Uterus (tissue), 4 donors: ENCODE measurements around the gene CSPG4. TPM values are rescaled to one million over a fixed set of nuclear protein-coding genes. Genes with fewer than 3 reads are reported as not detected.
"Not testable (repeated sequence)": the region's sequence is repeated elsewhere in the genome, so short reads cannot be mapped to it uniquely, and the experiment has no call there.

Experiments
- DNase-seq, 2 donors: peaks; one replicate each; pipeline ENCODE4 v3.0.0-alpha.2; 2019 to 2020
- H3K27ac ChIP-seq, 2 donors: fragments of 200-600 bp; sonication (generic); 1 replicate in 1 of 2; 2 replicates in 1 of 2; pipeline ENCODE4 v1.5.1; 2016 to 2018
- H3K27me3 ChIP-seq, 2 donors: fragments of 200-600 bp; sonication (generic); one replicate each; pipeline ENCODE4 v1.5.1; 2018 to 2019; ENCODE audit warnings: control low read depth in 1 of 2
- H3K36me3 ChIP-seq, 2 donors: fragments of 200-600 bp; sonication (generic); one replicate each; pipeline ENCODE4 v1.5.1; 2019; ENCODE audit warnings: control low read depth in 1 of 2
- H3K4me1 ChIP-seq, 2 donors: fragments of 200-600 bp; sonication (generic); one replicate each; pipeline ENCODE4 v1.5.1; 2018 to 2019; ENCODE audit warnings: control low read depth in 1 of 2
- H3K4me3 ChIP-seq, 2 donors: fragments of 200-600 bp; sonication (generic); 1 replicate in 1 of 2; 2 replicates in 1 of 2; pipeline ENCODE4 v1.5.1; 2018 to 2019; ENCODE audit warnings: mild to moderate bottlenecking in 1 of 2
- H3K9me3 ChIP-seq, 2 donors: fragments of 200-600 bp; sonication (generic); one replicate each; pipeline ENCODE4 v1.5.1; 2019; ENCODE audit warnings: control low read depth in 1 of 2
- CTCF ChIP-seq, 4 experiments: fragments of 200-600 bp in 2 of 4; fragments of 450-650 bp in 2 of 4; sonication (generic) in 2 of 4; IDR thresholded peaks; one replicate each; pipeline ENCODE4 v1.5.1; 2016 to 2019; ENCODE audit warnings: antibody characterized with exemption in 4 of 4, mild to moderate bottlenecking in 2 of 4, moderate library complexity in 1 of 4
- POLR2A ChIP-seq, 2 donors: fragments of 450-650 bp; IDR thresholded peaks; one replicate each; pipeline ENCODE4 v1.6.1; 2016; ENCODE audit warnings: antibody characterized with exemption in 2 of 2, mild to moderate bottlenecking in 1 of 2, moderate library complexity in 1 of 2
- intact Hi-C: fragments of 100-400 bp; cut with DNase I; formaldehyde crosslinking; loops from one replicate; pipeline ENCODE4 v1.15.1; 2023; ENCODE audit warnings: low total_unique reads
- total RNA-seq, 4 donors: library from RNA; depleted of rRNA in 3 of 4; stranded (reverse); fragments of >200 nt in 3 of 4; gene quantifications; one replicate each; pipeline versions ENCODE4 v1.1.0 to v1.2.4, GENCODE V29; 2014 to 2023
- donor health status: DM: yes; HTN: yes; CAD: no.

Gene CSPG4
- total RNA-seq, 4 donors from 2014 or later, result 10.3 to 62.4 (median 46.7) TPM

DNA sequence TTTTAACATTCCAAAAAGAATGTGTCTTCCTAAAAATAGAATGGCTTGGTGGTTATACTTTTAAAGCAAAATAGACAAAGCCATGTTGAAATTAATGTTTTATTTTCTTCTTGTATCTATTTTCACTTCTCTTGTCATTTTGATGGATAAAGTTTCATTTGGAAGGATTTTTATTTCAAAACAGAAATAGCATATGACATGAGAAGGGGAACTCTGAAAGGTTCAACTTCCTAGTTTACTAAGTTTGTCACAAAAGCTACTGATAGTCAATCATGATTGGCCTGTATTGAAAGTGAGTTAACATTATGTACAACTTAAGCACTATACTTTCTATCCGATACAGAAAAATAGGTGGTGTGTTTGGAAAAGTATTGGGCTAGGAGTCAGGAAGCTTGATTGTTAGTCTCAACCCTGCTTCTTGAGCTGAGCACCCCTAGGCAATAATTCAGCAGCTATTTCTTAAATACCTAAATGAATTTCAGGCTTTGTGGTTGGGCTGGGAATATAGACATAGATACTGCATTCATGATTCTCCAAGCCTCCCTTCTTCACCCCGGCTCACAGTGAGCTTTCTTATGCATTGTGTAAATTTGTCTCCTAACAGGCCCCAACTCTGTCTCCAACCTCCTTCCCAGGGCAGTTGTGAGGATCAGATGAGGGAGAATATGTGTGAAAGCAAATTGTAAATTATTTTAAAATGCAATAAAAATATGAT is 46.9 kb upstream of the CSPG4 start:
- intact Hi-C loops, result no loop called here
- TF ChIP-seq CTCF (IDR thresholded peaks at IDR 0.05), result no peak
- no peak for TF ChIP-seq POLR2A (IDR thresholded peaks at IDR 0.05)
- no peak overlapping the region for H3K4me3 ChIP-seq
- H3K9me3 ChIP-seq, result no peaks in the 10 kb centered on the region
- H3K36me3 ChIP-seq, result no peaks in the 10 kb centered on the region
- peak overlapping the region in 1 of 2 donors; percentile 82 for H3K27ac ChIP-seq
- no peak for DNase-seq
- H3K4me1 ChIP-seq, result no peaks in the 10 kb centered on the region
- H3K27me3 ChIP-seq, result no peaks in the 10 kb centered on the region

GRCh38 chr15:75758071-75758872 is 45.6 kb upstream of the CSPG4 start:
- TF ChIP-seq POLR2A (IDR thresholded peaks at IDR 0.05) (peak in 1 of 2 donors; percentile 18), CTCF (IDR thresholded peaks at IDR 0.05) (peak in 3 of 4 experiments; percentile 33 to 45 (median 37))
- Histone ChIP-seq H3K27ac (peak overlapping the region; percentile 82), H3K9me3 (no peaks in the 10 kb centered on the region), H3K4me3 (peak overlapping the region; percentile 41 to 45), H3K27me3 (no peaks in the 10 kb centered on the region), H3K4me1 (no peaks in the 10 kb centered on the region), H3K36me3 (no peaks in the 10 kb centered on the region)
- peak; percentile 90 to 92 for DNase-seq
- intact Hi-C loops, result no loop called here

DNA sequence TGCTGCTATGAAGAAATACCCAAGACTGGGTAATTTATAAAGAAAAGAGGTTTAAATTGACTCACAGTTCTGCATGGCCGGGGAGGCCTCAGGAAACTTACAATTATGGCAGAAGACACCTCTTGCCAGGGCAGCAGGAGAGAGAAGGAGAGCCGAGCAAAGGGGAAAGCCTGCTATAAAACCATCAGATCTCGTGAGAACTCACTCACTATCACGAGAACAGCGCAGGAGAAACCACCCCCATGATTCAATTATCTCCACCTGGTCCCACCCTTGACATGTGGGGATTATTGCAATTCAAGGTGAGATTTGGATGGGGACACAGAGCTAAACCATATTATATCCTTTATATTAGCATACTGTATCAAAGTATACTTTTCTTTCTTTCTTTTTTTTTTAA is 42.2 kb upstream of the CSPG4 start:
- H3K36me3 ChIP-seq, DNase-seq, H3K4me3 ChIP-seq, intact Hi-C loops, H3K9me3 ChIP-seq, H3K4me1 ChIP-seq, H3K27ac ChIP-seq, H3K27me3 ChIP-seq: not testable (repeated sequence)

DNA sequence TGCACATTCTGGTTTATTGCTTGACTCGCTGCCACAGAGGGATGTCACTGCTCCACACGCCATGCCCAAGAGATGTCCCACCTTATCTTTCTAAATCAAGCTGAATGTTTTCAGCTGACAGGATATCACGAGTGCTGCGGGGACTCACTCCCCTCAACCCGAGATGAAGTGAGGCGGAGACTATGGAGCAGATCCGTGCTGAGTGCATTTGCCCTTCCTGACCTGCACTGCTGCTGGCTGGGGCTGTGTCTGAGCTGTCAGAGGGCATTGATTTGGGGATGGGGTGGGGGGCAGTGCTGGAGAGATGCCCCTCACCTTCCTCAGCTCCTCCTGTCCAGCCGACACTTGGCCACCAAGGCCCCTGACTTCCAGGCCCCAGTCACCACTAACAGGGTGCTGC is 40.5 kb upstream of the CSPG4 start:
- no peak overlapping the region for H3K4me3 ChIP-seq
- TF ChIP-seq CTCF (IDR thresholded peaks at IDR 0.05), result no peak
- TF ChIP-seq POLR2A (IDR thresholded peaks at IDR 0.05), result no peak
- no peaks in the 10 kb centered on the region for H3K36me3 ChIP-seq
- intact Hi-C loops, result no loop called here
- H3K27ac ChIP-seq, result no peak overlapping the region
- no peaks in the 10 kb centered on the region for H3K4me1 ChIP-seq
- no peaks in the 10 kb centered on the region for H3K9me3 ChIP-seq
- no peak for DNase-seq
- H3K27me3 ChIP-seq, result no peaks in the 10 kb centered on the region

DNA sequence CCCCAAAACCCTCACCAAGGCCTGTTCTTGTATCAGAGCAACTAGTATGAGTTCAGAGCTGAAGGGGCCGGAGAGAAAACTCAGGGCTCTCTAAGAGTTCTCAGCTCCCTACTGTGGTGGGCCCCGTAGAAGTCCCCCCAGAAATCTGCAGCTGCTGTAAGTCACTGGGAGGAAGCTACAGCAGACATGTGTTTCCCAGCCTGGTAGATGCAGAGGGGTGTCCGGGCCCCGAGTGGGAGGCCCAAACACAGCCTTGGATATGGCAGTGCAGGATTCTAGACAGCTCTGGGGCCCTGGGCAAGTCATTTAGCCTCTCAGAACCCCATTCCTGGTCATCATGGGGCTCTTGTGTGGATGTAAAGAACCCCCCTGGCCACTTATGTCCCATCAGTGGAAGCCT is 39.2 kb upstream of the CSPG4 start:
- Histone ChIP-seq H3K9me3 (no peaks in the 10 kb centered on the region), H3K4me1 (no peaks in the 10 kb centered on the region), H3K27ac (no peak overlapping the region), H3K4me3 (no peak overlapping the region), H3K27me3 (no peaks in the 10 kb centered on the region), H3K36me3 (no peaks in the 10 kb centered on the region)
- intact Hi-C loops, result no loop called here
- no peak for DNase-seq
- TF ChIP-seq CTCF (IDR thresholded peaks at IDR 0.05), result no peak
- no peak for TF ChIP-seq POLR2A (IDR thresholded peaks at IDR 0.05)
